Measurements from ENCODE around the gene ABCA7. TPM values are rescaled to one million over a fixed set of nuclear protein-coding genes. Genes with fewer than 3 reads are reported as not detected.

ABCA7 gene
- total RNA-seq, 3 donors from 2014 or later (not counting 1 experiment from before 2014, with no cell fraction given): 73.3 to 149 (median 121) TPM

- H3K27ac Mint-ChIP-seq: peak overlapping the region; percentile 88 to 93
- peak overlapping the region; percentile 97 for H3K4me3 ChIP-seq (ENCODE audit: low read length)
These were observed 27.5 kb downstream of the ABCA7 start for GRCh38 chr19:1067341-1067957.

GRCh38 chr19:1068009-1069001 is 28.4 kb downstream of the ABCA7 start:
- 7% methylated on average over 42 of the region's 45 CpGs for WGBS (ENCODE audit: insufficient coverage)
- H3K9me3 Mint-ChIP-seq: no peaks in the 10 kb centered on the region
- H3K36me3 Mint-ChIP-seq: no peaks in the 10 kb centered on the region
- Histone ChIP-seq H3K27ac (ENCODE audit: low read length) (peak overlapping the region; percentile 94), H3K36me3 (ENCODE audit: control insufficient read depth, insufficient read depth, low read length) (peaks cover 40% of the 10 kb centered on the region), H3K4me1 (ENCODE audit: control insufficient read depth, insufficient read depth, low read length) (peaks cover 80% of the 10 kb centered on the region), H3K9me3 (ENCODE audit: control insufficient read depth, insufficient read depth, low read length) (no peaks in the 10 kb centered on the region), H3K27me3 (ENCODE audit: control insufficient read depth, insufficient read depth, low read length) (no peaks in the 10 kb centered on the region), H3K4me3 (ENCODE audit: low read length) (peak overlapping the region; percentile 97)
- peak overlapping the region; percentile 91 for H3K4me3 Mint-ChIP-seq
- no peaks in the 10 kb centered on the region for H3K27me3 Mint-ChIP-seq (ENCODE audit: low read depth in 2 of 2)
- ATAC-seq: peak; percentile 11 to 18 (median 15)
- TF ChIP-seq, protein P1, sequence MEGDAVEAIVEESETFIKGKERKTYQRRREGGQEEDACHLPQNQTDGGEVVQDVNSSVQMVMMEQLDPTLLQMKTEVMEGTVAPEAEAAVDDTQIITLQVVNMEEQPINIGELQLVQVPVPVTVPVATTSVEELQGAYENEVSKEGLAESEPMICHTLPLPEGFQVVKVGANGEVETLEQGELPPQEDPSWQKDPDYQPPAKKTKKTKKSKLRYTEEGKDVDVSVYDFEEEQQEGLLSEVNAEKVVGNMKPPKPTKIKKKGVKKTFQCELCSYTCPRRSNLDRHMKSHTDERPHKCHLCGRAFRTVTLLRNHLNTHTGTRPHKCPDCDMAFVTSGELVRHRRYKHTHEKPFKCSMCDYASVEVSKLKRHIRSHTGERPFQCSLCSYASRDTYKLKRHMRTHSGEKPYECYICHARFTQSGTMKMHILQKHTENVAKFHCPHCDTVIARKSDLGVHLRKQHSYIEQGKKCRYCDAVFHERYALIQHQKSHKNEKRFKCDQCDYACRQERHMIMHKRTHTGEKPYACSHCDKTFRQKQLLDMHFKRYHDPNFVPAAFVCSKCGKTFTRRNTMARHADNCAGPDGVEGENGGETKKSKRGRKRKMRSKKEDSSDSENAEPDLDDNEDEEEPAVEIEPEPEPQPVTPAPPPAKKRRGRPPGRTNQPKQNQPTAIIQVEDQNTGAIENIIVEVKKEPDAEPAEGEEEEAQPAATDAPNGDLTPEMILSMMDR (IDR thresholded peaks at IDR 0.05): no peak
- intact Hi-C loops (cut with micrococcal nuclease): loop anchor here (5.0 kb wide), 2 partner anchors 34 to 36 kb away; partner anchors contain the start of gene GPX4
- peaks cover 32 to 59% of the 10 kb centered on the region in 2 donors for H3K4me1 Mint-ChIP-seq
- peak; percentile 63 to 81 for DNase-seq
- peak overlapping the region; percentile 88 to 93 for H3K27ac Mint-ChIP-seq

More at GRCh38 chr19:1067341-1067957, 27.5 kb downstream of the ABCA7 start:
- under 1% methylated on average over 38 of the region's 38 CpGs for WGBS (ENCODE audit: insufficient coverage)
- Histone ChIP-seq H3K27ac (ENCODE audit: low read length) (peak overlapping the region; percentile 94), H3K9me3 (ENCODE audit: control insufficient read depth, insufficient read depth, low read length) (no peaks in the 10 kb centered on the region), H3K4me1 (ENCODE audit: control insufficient read depth, insufficient read depth, low read length) (peaks cover 76% of the 10 kb centered on the region), H3K27me3 (ENCODE audit: control insufficient read depth, insufficient read depth, low read length) (no peaks in the 10 kb centered on the region), H3K36me3 (ENCODE audit: control insufficient read depth, insufficient read depth, low read length) (peaks cover 32% of the 10 kb centered on the region)
- ATAC-seq (peak; percentile 56 to 77 (median 70)), DNase-seq (peak; percentile 80 to 90)
- intact Hi-C loops (cut with micrococcal nuclease): loop anchor here (1.0 to 5.0 kb wide), 3 partner anchors 10 to 35 kb away; partner anchors contain the start of gene GPX4
- H3K9me3 Mint-ChIP-seq: no peaks in the 10 kb centered on the region
- peaks cover 27 to 55% of the 10 kb centered on the region in 2 donors for H3K4me1 Mint-ChIP-seq
- H3K4me3 Mint-ChIP-seq: peak overlapping the region; percentile 88
- no peaks in the 10 kb centered on the region for H3K27me3 Mint-ChIP-seq (ENCODE audit: low read depth in 2 of 2)
- H3K36me3 Mint-ChIP-seq: no peaks in the 10 kb centered on the region
- TF ChIP-seq, protein P1 (IDR thresholded peaks at IDR 0.05): no peak

DNA sequence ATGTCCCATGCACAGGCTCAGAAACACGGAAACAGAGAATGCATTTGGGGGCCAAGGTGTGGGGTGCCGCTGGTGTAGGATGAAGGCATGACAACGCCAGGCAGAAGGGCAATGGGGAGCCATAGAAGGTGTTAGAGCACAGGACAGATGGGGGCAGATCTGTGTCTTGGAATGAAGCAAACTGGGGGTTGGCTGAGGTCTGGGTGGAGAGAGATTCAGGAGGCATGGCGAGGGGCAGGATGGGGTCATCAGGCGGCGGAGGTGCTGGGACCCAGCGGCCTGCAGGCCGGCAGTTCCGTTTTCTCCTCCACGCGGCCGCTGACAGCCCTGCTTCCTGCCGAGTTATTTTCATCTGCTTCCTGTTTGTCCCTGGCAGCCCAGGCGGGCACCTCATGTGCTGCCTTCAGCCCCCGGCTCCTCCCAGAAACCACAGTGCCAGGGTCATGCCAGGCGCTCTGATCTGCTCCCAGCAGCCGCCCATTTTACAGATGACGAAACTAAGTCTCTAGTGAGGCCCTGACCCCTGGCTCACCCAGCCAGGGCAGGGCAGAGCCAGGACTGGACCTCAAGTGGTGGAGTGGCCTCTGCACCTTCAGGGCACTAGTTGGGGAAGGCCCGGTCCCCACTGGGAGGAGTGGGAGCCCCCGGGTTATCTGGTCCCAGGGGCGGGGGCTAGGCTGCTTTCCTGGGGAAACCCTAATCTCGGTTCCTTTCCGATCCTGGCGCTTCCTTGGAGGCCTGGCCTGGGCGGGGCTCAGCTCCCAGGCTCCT is 29.3 kb downstream of the ABCA7 start:
- Histone ChIP-seq H3K36me3 (ENCODE audit: control insufficient read depth, insufficient read depth, low read length) (peaks cover 49% of the 10 kb centered on the region), H3K27me3 (ENCODE audit: control insufficient read depth, insufficient read depth, low read length) (no peaks in the 10 kb centered on the region), H3K27ac (ENCODE audit: low read length) (peak overlapping the region; percentile 94), H3K4me1 (ENCODE audit: control insufficient read depth, insufficient read depth, low read length) (peaks cover 83% of the 10 kb centered on the region), H3K4me3 (ENCODE audit: low read length) (peak overlapping the region; percentile 97), H3K9me3 (ENCODE audit: control insufficient read depth, insufficient read depth, low read length) (no peaks in the 10 kb centered on the region)
- peak overlapping the region; percentile 88 to 93 for H3K27ac Mint-ChIP-seq
- H3K27me3 Mint-ChIP-seq (ENCODE audit: low read depth in 2 of 2): no peaks in the 10 kb centered on the region
- DNase-seq (peak; percentile 53 to 87), ATAC-seq (peak; percentile 7 to 51 (median 25))
- TF ChIP-seq, protein P1 (IDR thresholded peaks at IDR 0.05): no peak
- H3K4me3 Mint-ChIP-seq: peak overlapping the region; percentile 91
- H3K4me1 Mint-ChIP-seq: peaks cover 33 to 55% of the 10 kb centered on the region in 2 donors
- no peaks in the 10 kb centered on the region for H3K9me3 Mint-ChIP-seq
- WGBS (ENCODE audit: insufficient coverage): 10% methylated on average over 25 of the region's 25 CpGs
- no peaks in the 10 kb centered on the region for H3K36me3 Mint-ChIP-seq
- intact Hi-C loops (cut with micrococcal nuclease): loop anchor here (5.0 kb wide), 2 partner anchors 33 to 37 kb away; partner anchors contain the start of gene GPX4
